ENCODE data around the gene BANP. TPM values are rescaled to one million over a fixed set of nuclear protein-coding genes. Genes with fewer than 3 reads are reported as not detected.
"Not testable (repeated sequence)": the region's sequence is repeated elsewhere in the genome, so short reads cannot be mapped to it uniquely, and the experiment has no call there.

Gene BANP
- total RNA-seq, 1 experiment from 2014 or later, result 18.4 TPM

DNA sequence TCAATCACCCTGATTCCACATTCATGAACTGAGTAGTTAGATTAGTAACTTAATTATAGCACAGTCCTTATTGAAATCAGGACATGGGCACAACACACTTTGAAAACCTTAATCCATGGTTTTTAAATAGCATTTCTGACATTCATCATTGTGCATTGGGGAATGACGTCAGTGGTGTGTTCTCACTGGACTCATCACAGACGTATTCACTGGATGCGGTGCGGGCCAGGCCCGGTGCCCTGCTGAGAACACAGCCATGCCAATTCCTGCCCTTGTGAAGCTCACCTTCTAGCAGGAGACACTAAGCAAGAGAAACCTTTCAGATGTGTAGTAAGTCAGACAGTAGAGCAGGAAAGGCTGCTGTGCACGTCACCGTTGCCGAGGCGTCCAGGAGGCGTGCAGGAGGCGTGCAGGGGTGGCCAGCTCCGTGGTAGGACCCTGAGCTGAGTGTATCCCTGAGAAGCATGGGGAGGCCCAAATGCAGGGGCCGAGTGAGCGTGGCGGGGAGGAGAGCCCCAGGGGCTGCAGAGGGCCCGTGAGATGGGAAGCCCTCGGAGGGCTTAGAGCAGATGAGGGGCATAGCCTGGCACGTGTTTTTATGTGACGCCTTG is 12.9 kb downstream of the BANP start:
- Histone ChIP-seq H3K36me3 (no peaks in the 10 kb centered on the region), H3K27ac (no peak overlapping the region), H3K4me1 (no peaks in the 10 kb centered on the region), H3K27me3 (no peaks in the 10 kb centered on the region), H3K4me3 (no peak overlapping the region), H3K9me3 (replicated peaks) (no peaks in the 10 kb centered on the region)
- no peak for DNase-seq

DNA sequence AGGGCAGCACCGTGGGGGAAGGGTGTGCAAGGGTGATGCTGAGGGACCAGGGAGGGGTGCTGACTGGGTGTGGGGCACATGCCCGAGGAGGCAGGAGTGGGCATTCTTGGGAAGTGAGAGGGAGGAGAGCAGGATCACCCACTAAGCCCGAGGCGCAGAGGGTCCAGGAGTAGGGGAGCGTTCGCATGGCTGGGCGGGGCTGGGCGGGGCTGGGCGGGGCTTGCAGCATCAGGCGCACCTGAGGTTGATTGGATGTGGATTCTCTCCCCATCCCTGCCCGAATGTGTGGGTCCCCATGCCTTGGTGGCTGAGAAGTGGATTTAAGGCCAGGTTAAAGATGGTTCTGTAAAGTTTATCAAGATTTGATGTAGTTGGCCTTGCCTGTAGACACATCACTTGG is 14.2 kb downstream of the BANP start:
- Histone ChIP-seq H3K9me3 (replicated peaks) (no peaks in the 10 kb centered on the region), H3K4me1 (no peaks in the 10 kb centered on the region), H3K27me3 (no peaks in the 10 kb centered on the region), H3K4me3 (no peak overlapping the region), H3K36me3 (no peaks in the 10 kb centered on the region), H3K27ac (no peak overlapping the region)
- DNase-seq, result no peak

DNA sequence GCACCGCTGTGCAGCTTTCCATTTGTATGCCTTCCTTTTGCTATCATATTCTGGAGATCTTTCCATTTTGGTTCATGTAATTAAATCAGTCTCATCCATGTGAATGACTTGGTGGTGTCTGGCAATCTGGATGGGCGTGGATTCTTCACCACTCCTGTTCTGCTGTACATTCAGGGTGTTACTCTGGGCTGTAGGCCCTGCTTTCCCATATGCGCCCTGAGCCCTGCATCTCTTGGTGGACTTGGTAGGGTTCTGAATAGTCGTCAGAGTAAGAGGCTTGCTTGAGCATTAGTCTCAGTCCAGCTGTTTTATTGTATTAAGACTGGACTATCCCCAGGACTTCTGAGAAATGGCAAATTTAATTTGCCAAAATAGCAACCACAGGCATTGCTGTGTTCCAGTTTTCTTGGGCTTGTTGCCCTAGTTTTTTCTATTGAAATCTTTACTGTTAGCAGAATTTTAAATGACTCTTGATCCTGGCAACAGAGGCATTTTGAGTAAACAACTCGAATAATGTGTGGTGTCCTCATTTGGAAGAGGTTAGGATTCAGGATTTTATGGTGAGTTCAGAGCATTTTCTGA is 14.9 kb downstream of the BANP start:
- Histone ChIP-seq H3K4me1 (no peaks in the 10 kb centered on the region), H3K27ac (no peak overlapping the region), H3K36me3 (no peaks in the 10 kb centered on the region), H3K9me3 (replicated peaks) (no peaks in the 10 kb centered on the region), H3K4me3 (no peak overlapping the region), H3K27me3 (no peaks in the 10 kb centered on the region)
- no peak for DNase-seq

DNA sequence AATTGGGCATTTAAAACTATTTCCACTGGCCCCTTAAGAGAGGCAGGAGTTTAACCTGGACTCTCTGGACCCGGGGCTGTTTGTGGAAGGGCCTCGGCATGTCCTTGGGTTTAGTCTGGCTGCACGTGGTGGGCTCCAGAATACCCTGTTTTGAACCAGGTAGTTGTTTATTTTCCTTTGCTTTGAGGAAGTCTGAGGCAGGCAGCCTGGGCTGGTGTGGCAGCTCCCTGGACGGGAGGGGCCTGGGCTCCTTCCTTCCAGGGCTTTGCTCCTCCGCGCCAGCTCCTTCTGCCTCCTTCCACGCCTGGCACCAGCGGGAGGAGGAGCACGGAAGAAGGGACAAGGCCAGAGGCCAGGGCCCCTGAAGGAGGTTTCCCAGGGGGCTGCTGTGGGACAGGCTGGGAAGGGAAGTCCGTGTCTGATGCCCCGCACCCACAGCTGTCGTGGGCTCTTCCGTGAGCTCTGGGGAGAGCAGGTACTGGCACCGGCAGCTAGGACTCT is 15.5 kb downstream of the BANP start:
- Histone ChIP-seq H3K4me3 (no peak overlapping the region), H3K27ac (no peak overlapping the region), H3K9me3 (replicated peaks) (peaks cover 3% of the 10 kb centered on the region; the same call in 1 of the 2 replicates), H3K4me1 (no peaks in the 10 kb centered on the region), H3K36me3 (no peaks in the 10 kb centered on the region), H3K27me3 (no peaks in the 10 kb centered on the region)
- no peak for DNase-seq

DNA sequence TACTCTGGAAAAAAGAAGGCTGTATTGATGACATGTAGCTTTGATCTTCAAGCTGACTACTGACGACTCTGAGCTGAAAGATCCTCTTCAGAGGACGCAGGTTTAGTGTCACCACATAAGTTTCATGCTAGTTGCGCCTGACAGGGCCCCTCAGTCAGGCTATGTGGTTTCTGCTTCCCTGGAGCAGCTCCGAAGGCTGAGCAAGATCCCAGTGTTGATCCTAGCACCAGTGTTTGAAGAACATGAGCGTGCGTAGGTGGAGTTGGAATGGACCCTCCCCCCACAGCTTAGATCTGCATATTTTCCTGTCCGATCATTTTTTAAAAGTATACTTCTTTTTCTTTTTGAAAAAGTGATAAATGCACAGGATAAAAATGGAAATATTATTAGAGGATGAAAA is 17.3 kb downstream of the BANP start:
- H3K27ac ChIP-seq, result no peak overlapping the region

DNA sequence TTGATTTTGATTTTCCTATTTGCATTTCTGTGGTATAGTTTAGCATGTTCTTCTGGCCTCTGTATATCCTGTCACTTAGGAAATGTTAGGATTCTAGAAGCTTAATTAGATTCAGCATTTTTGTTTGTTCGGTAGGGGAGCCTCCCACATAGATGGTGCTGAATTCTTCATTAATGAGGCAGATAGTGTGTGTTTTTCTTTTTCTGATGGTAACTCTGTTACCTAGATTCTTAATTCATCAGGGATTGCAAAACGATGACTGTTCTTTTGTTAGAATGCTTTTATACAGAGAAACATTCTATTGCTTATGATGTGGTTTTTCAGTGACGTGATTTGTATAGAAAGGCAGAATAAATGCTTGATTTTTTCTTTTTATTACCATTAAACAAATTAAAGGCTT is 19.0 kb downstream of the BANP start:
- DNase-seq, result no peak

More for the DNA sequence above, 17.3 kb downstream of the BANP start:
- Histone ChIP-seq H3K27me3 (no peaks in the 10 kb centered on the region), H3K4me3 (no peak overlapping the region), H3K4me1 (peaks cover 3% of the 10 kb centered on the region; the same call in 1 of the 2 replicates), H3K36me3 (no peaks in the 10 kb centered on the region), H3K9me3 (replicated peaks) (peaks cover 3% of the 10 kb centered on the region; the same call in 1 of the 2 replicates)
- no peak for DNase-seq

DNA sequence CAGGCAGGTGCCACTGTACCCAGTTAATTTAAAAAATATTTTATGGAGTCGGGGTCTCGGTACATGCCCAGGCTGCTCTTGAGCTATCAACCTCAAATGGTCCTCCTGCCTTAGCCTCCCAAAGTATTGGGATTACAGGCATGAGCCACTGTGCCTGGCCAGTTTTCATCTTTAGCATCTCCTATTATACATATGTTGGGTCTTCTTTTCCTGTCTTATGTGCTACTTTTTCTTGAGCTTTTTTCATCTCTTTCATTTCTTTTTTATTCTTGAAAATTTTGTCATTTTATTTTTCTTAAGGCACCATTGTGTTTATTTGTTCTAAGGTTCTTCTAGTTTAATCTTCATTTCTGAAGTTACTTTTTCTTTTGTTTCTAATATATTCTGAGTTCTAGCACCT is 20.7 kb downstream of the BANP start:
- Histone ChIP-seq H3K27me3 (no peaks in the 10 kb centered on the region), H3K4me1 (peaks cover 7% of the 10 kb centered on the region; the same call in 1 of the 2 replicates), H3K36me3 (no peaks in the 10 kb centered on the region), H3K27ac (no peak overlapping the region), H3K9me3 (replicated peaks) (peaks cover 3% of the 10 kb centered on the region; the same call in 1 of the 2 replicates), H3K4me3 (no peak overlapping the region)
- DNase-seq, result no peak

More for the DNA sequence above, 19.0 kb downstream of the BANP start:
- no peaks in the 10 kb centered on the region for H3K27me3 ChIP-seq
- H3K36me3 ChIP-seq, result no peaks in the 10 kb centered on the region
- no peak overlapping the region for H3K27ac ChIP-seq
- peaks cover 7% of the 10 kb centered on the region; the same call in 1 of the 2 replicates for H3K4me1 ChIP-seq
- H3K9me3 ChIP-seq (replicated peaks), result peaks cover 3% of the 10 kb centered on the region; the same call in 1 of the 2 replicates
- H3K4me3 ChIP-seq, result no peak overlapping the region

DNA sequence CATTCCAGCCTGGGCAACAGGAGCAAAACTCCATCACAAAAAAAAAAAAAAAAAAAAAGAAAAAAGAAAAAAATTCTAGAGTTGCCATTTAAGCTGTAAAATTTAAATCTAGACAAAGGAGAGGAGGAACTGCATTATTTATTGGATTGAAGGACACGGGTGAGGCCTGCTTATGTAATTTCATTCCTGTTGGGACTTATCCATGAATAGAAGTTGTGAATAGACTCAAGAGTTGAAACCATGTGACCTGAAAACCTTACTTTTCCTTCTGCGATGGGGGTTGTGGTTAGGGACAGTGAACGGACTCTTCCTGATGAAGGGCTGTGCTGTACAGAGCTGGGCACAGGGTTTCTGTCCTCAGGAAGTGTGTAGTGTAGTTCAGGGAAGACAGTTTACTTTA is 22.5 kb downstream of the BANP start:
- peaks cover 9% of the 10 kb centered on the region; the same call in 1 of the 2 replicates for H3K4me1 ChIP-seq
- no peaks in the 10 kb centered on the region for H3K27me3 ChIP-seq
- no peaks in the 10 kb centered on the region for H3K36me3 ChIP-seq
- no peak for DNase-seq
- H3K9me3 ChIP-seq (replicated peaks), result peaks cover 3% of the 10 kb centered on the region; the same call in 1 of the 2 replicates
- H3K4me3 ChIP-seq, result no peak overlapping the region
- H3K27ac ChIP-seq, result no peak overlapping the region

DNA sequence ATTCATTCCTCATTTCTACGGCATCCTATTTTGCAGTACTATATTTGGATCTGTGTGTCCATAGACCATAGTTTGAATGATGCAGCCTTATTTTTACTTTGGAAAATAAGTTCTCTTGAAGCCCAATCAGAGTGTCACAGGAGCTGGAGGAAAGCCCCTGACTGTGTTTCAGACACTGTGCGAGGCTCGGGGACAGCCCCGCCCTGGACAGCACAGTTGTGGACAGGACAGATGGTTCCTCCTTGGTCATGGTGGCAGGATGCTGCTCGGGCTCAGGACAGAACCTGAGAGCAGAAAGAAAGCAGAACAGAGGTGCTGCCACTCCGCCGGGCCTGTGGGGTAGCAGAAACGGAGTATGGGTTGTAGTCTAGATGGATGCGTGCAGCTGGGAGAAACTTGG is 22.9 kb downstream of the BANP start:
- H3K4me3 ChIP-seq, result no peak overlapping the region
- H3K27ac ChIP-seq, result no peak overlapping the region
- DNase-seq, result no peak
- H3K4me1 ChIP-seq, result peaks cover 9% of the 10 kb centered on the region; the same call in 1 of the 2 replicates
- no peaks in the 10 kb centered on the region for H3K27me3 ChIP-seq
- no peaks in the 10 kb centered on the region for H3K36me3 ChIP-seq
- peaks cover 3% of the 10 kb centered on the region; the same call in 1 of the 2 replicates for H3K9me3 ChIP-seq (replicated peaks)

DNA sequence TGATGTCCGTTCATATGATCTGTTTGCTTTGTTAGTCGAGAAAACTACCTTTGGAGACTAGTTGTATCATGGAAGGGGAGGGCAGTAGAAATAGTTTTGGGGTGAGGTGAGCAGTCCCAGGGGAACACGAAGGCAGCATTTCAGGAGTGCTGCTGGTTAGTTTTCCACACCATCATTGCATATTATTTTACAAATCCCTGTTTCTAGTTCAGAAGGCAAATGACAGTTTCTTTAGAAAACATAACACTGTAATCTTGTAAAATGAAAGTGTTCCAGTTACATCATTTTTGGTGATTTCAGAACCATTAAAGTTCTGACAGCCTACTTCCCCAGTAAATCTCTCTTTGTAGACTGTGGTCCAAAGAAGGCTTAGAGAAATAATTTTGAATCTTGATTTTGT is 25.4 kb downstream of the BANP start:
- Histone ChIP-seq H3K9me3 (replicated peaks) (peaks cover 1% of the 10 kb centered on the region; the same call in 1 of the 2 replicates), H3K27me3 (no peaks in the 10 kb centered on the region), H3K27ac (no peak overlapping the region), H3K4me1 (peaks cover 9% of the 10 kb centered on the region; the same call in 1 of the 2 replicates), H3K36me3 (no peaks in the 10 kb centered on the region), H3K4me3 (no peak overlapping the region)
- DNase-seq, result no peak

DNA sequence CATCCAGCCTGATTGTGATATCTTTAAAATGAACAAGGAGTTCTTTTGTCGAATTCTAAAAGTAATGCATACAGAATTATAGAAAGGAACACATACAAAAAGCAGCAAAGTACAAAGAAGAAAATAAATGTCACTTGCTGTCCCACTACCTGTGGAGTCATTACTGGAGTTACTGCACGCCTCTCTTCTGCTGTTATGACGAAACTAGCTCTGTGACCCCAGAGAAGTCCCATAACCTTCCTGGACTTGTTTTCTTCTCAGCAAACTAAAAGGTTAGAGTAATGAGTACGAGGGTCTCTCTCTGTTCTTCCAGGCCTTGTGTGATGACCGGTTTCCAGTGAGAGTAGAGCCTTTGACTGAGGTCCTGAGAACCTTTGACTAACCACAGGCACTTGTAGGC is 26.9 kb downstream of the BANP start:
- H3K4me3 ChIP-seq, result no peak overlapping the region
- H3K9me3 ChIP-seq (replicated peaks), result no peaks in the 10 kb centered on the region
- H3K36me3 ChIP-seq, result no peaks in the 10 kb centered on the region
- H3K27me3 ChIP-seq, result no peaks in the 10 kb centered on the region
- no peak for DNase-seq
- no peak overlapping the region; the same call in 1 of the 2 replicates for H3K27ac ChIP-seq
- H3K4me1 ChIP-seq, result peaks cover 9% of the 10 kb centered on the region; the same call in 1 of the 2 replicates

DNA sequence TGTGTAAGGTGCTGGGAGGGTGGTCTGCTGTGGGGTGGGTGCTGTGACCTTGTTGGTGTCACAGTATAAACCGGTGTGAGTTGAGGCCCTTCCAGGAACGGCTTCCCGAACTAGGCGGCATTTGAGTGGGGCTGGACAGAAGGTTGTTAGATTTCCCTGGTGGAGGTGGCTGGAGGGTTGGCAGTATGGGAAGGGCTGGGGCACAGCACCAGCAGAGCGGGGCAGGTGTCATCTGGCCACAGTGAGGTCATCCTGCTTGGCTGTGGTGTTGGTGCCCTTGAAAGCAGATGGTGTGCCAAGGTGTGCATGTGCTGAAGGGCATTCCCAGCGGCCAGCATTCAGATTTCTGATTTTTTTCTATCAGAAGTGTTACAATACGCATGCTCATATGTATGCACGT is 28.1 kb downstream of the BANP start:
- Histone ChIP-seq H3K4me3 (no peak overlapping the region), H3K36me3 (no peaks in the 10 kb centered on the region), H3K27ac (peak overlapping the region; percentile 47; the same call in 1 of the 2 replicates), H3K27me3 (no peaks in the 10 kb centered on the region), H3K9me3 (replicated peaks) (no peaks in the 10 kb centered on the region), H3K4me1 (0 out of 2 replicates have a peak, but pooled peaks cover 3% of the 10 kb centered on the region)
- DNase-seq, result no peak

DNA sequence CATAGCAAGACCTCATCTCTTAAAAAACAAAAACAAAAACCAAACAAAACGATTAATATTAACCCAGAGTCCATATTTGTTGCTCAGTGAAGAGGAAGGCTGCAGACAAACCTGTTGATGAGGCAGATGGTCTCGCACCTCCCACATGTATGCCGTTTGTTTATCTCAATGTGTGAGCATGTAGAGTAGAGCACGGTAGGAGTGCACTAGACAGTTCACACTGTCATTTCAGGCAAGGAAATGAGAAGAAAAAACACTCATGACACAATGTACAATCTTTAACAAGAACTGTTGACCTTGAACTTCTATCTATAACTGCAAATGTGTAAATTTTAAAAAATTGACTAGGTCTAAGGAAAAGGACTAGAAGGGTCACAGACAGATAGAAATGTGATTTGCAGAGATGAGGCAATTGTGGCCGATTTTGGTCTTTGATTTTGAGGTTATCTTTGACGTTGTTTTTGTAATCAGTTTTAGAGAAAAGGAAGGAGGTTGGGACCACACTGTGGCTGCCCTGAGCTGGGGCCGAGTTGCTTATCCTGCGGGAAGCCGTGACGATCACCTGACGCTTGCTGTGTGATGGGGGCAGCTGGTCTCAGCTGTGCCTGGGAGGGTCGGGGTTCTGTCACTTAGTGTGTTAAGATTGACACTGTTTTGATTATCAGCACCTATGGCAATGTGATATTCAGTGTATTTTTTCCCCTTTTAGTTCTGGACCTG is 28.8 kb downstream of the BANP start:
- H3K9me3 ChIP-seq (replicated peaks); H3K27ac ChIP-seq; H3K27me3 ChIP-seq; H3K36me3 ChIP-seq; DNase-seq; H3K4me1 ChIP-seq; H3K4me3 ChIP-seq: not testable (repeated sequence)

DNA sequence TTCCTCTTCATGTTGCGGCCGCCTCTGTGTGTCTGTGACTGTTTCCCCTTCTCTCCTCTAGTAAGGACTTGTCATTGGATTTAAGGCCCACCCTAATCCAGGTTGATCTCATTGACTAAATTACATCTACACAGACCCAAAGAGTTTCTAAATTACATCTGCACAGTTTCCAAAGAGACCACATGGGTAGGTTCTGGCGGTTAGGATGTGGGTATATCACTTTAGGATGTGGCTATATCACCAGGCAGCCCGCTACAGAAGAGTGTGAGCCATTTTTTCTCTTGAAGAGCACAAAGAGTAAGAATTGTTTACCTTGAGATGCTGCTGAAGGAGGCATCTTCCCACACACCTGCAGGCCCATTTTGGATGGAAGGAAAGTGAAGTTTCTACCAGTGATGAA is 30.1 kb downstream of the BANP start:
- H3K27ac ChIP-seq; H3K36me3 ChIP-seq; H3K4me3 ChIP-seq; DNase-seq; H3K4me1 ChIP-seq; H3K9me3 ChIP-seq (replicated peaks); H3K27me3 ChIP-seq: not testable (repeated sequence)

DNA sequence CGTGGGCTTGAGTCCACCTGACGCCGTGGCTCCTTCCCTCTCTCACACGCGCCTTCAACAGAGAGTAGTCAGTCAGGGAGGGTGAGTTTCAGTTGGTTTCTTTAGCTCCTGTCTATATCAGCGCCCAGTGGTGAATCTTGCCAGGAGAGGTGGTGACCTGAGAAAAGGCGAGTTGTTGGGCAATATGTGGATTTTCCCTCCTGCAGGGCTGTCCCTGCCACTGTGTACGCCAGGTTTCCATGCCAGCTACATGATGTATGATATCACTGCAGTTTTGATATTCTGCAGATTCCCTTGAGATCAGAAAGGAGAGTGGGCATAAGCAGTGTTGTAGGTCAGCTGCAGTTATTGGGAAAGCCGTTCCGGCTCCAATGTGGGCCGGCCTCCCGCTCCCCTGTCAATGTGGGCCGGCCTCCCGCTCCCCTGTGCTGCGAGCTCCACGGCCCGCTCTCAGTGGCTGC is 31.4 kb downstream of the BANP start:
- Histone ChIP-seq H3K27me3 (no peaks in the 10 kb centered on the region), H3K9me3 (replicated peaks) (no peaks in the 10 kb centered on the region), H3K27ac (no peak overlapping the region), H3K36me3 (no peaks in the 10 kb centered on the region), H3K4me3 (no peak overlapping the region), H3K4me1 (0 out of 2 replicates have a peak, but pooled peaks cover 3% of the 10 kb centered on the region)
- no peak for DNase-seq

All from SJCRH30 (cell line).